Adipocyte (in vitro differentiated cells): ENCODE data around the gene GHR.
A peak's percentile ranks its signal among the peaks of the same experiment; 100 is the strongest.

Experiments
- DNase-seq: peaks from one replicate; pipeline ENCODE4 v3.0.0-alpha.2; 2015; ENCODE audit warnings: low read depth
- H3K27me3 ChIP-seq: replicated peaks from 2 replicates; pipeline ENCODE4 v1.7.0; 2013; ENCODE audit warnings: mild to moderate bottlenecking, low read length, moderate library complexity; ENCODE audit not compliant: control insufficient read depth, insufficient read depth
- H3K36me3 ChIP-seq: 2 replicates; pipeline ENCODE4 v1.7.0; 2013; ENCODE audit warnings: low read length, mild to moderate bottlenecking, moderate library complexity; ENCODE audit not compliant: control insufficient read depth, insufficient read depth, severe bottlenecking
- H3K4me1 ChIP-seq: 2 replicates; pipeline ENCODE4 v1.7.0; 2013; ENCODE audit warnings: mild to moderate bottlenecking, low read length, moderate library complexity; ENCODE audit not compliant: control insufficient read depth, insufficient read depth
- H3K4me3 ChIP-seq: 2 replicates; pipeline ENCODE4 v1.7.0; 2013; ENCODE audit warnings: mild to moderate bottlenecking, low read length, moderate library complexity
- H3K9ac ChIP-seq: 2 replicates; pipeline ENCODE4 v1.7.0; 2013; ENCODE audit warnings: mild to moderate bottlenecking, low read length, moderate library complexity
- H3K9me3 ChIP-seq: 2 replicates; pipeline ENCODE4 v1.7.0; 2013; ENCODE audit warnings: mild to moderate bottlenecking, low read length, moderate library complexity; ENCODE audit not compliant: control insufficient read depth

GHR gene

DNA sequence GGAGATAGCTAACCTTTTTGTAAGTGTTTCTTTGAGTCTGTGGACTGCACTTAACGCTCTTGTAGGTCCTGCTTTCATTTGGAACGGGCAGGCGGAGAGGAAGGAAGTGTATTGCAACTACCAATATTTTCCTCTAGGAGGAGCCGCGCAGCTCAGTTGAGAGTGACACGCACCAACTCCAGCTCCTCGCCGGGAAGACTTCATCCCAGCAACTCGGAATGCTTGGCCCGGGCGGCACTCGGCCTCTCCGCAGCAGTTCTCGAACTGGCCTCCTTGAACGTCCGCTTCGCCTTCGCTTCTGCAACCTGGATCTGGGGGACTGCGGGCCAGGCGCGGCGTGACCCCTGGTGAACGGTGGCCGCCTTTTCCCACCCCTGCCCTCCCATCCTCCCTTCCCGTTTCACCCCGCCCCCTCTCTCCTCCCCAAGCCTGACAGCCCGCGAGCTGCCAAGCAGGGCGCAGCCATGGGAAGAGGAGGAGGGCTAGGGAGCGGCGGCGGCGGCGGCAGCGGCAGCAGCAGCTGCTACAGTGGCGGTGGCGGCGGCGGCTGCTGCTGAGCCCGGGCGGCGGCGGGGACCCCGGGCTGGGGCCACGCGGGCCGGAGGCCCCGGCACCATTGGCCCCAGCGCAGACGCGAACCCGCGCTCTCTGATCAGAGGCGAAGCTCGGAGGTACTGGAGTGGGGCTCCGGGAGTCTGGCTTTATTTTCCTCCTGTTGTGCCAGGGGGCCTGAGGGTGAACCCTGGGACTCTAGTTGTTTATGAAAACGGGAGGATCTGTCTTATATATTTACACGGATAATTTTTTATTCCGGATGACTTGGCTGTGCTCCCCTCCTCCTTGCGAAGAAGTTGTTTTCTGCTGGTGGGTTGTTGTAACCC is at the start of gene GHR:
Gene GHR, plus strand, starts transcription at position 155 of the 881 bp plus-strand sequence. CDS start 142,436 bp downstream, outside the sequence.
- H3K9me3 ChIP-seq = no peaks in the 10 kb centered on the region

DNA sequence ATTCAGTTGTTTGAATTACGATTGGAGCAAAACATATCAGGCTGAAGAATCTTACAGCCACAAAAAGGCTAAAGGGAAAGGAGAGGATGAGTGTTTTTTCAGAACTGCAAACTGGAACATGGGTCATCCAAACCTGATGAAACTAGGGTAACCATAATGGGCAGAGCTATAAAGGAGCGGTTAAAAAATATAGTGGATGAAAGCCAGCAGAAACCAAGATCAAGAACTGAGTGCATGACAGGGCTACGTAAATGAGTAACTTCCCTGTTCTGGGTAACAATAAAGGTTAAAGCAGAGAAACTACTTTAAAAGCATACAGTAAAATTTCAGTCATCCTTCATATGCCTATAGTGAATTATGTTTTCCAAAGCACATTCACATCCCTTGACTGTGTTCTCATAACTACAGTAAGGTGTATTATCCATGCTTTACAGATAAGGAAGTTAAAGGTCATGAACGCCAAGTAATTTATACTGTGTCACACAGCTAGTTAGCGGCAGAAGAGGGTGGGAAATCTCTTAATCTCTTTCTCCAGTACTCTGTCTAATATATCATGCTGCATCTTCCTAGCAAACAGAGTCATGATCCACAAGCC is 48.5 kb upstream of the GHR start:
- Histone ChIP-seq H3K36me3 (no peaks in the 10 kb centered on the region), H3K4me3 (no peak overlapping the region)
- DNase-seq = no peak

More for the DNA sequence above, at the start of gene GHR:
- H3K36me3 ChIP-seq = no peaks in the 10 kb centered on the region
- peaks cover 16% of the 10 kb centered on the region for H3K4me1 ChIP-seq
- H3K27me3 ChIP-seq = no peaks in the 10 kb centered on the region
- DNase-seq = peak; percentile 96
- peak within 1 kb of the TSS; percentile 94 for H3K9ac ChIP-seq
- peak within 1 kb of the TSS; percentile 87 for H3K4me3 ChIP-seq

GRCh38 chr5:42377496-42377895 is 45.7 kb upstream of the GHR start:
- Histone ChIP-seq H3K4me1 (peaks cover 28% of the 10 kb centered on the region), H3K9ac (no peak overlapping the region), H3K27me3 (no peaks in the 10 kb centered on the region), H3K4me3 (no peak overlapping the region), H3K36me3 (no peaks in the 10 kb centered on the region), H3K9me3 (no peaks in the 10 kb centered on the region)
- no peak for DNase-seq

More for the DNA sequence above, 48.5 kb upstream of the GHR start:
- Histone ChIP-seq H3K9ac (no peak overlapping the region), H3K4me1 (peaks cover 28% of the 10 kb centered on the region), H3K27me3 (no peaks in the 10 kb centered on the region), H3K9me3 (no peaks in the 10 kb centered on the region)

GRCh38 chr5:42381973-42382372 is 41.3 kb upstream of the GHR start:
- H3K4me1 ChIP-seq = peaks cover 11% of the 10 kb centered on the region
- DNase-seq = no peak
- no peaks in the 10 kb centered on the region for H3K27me3 ChIP-seq
- no peaks in the 10 kb centered on the region for H3K36me3 ChIP-seq
- H3K9me3 ChIP-seq = peaks cover 4% of the 10 kb centered on the region
- no peak overlapping the region for H3K4me3 ChIP-seq
- H3K9ac ChIP-seq = no peak overlapping the region

DNA sequence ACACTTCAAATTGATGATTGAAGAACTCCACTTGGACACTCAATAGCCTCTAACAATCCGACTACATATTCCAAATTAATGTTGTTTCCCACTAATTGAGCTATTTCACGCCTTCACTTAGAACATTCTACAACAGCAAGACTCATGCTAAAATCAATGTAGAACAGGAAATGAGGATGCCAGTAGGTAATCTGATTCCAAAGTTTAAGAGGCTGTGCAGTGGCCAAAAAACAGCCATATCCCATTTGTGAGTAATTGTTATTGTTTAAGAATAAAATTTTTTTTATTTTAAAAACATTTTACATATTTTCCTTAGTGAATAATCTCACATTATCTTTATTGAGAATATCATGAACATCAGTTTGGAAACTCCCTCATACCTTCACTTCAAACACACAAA is 35.7 kb upstream of the GHR start:
- Histone ChIP-seq H3K9ac (no peak overlapping the region), H3K36me3 (no peaks in the 10 kb centered on the region), H3K27me3 (no peaks in the 10 kb centered on the region), H3K9me3 (peaks cover 7% of the 10 kb centered on the region), H3K4me3 (no peak overlapping the region), H3K4me1 (peaks cover 4% of the 10 kb centered on the region)
- no peak for DNase-seq

DNA sequence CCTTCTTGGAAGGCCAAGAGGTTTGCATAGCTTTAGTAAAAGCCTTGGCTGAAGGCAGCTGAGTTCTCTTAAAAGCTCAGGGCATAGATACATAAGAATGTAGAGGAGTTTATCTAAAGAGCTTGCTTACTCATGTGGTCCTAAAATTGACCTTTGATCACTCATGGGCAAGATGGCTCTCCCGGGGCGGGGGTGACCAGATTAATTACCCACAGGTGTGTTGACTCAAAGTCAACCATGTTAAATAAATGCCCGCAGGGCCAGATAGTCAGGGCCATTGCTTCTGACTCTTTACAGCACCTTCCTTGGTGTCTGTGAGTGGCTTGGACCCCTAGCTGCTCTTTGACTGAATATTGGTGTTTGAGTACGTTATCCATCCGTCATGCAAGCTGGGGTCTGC is 33.1 kb upstream of the GHR start:
- Histone ChIP-seq H3K9ac (no peak overlapping the region), H3K36me3 (no peaks in the 10 kb centered on the region), H3K4me3 (no peak overlapping the region), H3K9me3 (peaks cover 13% of the 10 kb centered on the region), H3K4me1 (peaks cover 4% of the 10 kb centered on the region), H3K27me3 (no peaks in the 10 kb centered on the region)
- no peak for DNase-seq

- H3K4me1 ChIP-seq = peaks cover 1% of the 10 kb centered on the region
- no peak overlapping the region for H3K4me3 ChIP-seq
- no peak for DNase-seq
- no peaks in the 10 kb centered on the region for H3K27me3 ChIP-seq
- no peak overlapping the region for H3K9ac ChIP-seq
- H3K36me3 ChIP-seq = no peaks in the 10 kb centered on the region
- peaks cover 13% of the 10 kb centered on the region for H3K9me3 ChIP-seq
Observed at GRCh38 chr5:42392917-42393316, 30.3 kb upstream of the GHR start.

DNA sequence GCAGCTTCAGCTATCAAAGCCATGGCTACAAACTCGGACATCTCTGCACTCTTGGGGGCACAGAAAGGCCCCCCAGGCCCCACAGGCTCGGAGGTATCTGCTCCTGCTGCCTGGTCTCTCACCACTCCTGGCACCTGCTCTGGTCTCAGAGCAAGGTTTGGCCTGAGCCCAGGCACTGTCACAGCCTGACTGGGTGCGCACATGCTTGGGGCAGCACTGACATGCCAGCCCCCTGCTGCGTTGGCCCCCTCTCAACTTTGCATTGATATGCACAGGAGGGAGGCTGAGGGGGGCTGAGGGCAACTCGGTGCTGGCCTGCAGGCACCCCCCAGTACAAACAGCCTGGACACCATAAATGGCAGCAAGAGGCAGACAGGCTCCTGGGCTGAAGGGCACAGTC is 27.1 kb upstream of the GHR start:
- H3K27me3 ChIP-seq = peaks cover 7% of the 10 kb centered on the region
- DNase-seq = no peak

GRCh38 chr5:42397267-42397666 is 26.0 kb upstream of the GHR start:
- Histone ChIP-seq H3K27me3 (peaks cover 7% of the 10 kb centered on the region), H3K36me3 (no peaks in the 10 kb centered on the region), H3K9me3 (peaks cover 13% of the 10 kb centered on the region), H3K4me1 (no peaks in the 10 kb centered on the region), H3K9ac (no peak overlapping the region), H3K4me3 (no peak overlapping the region)
- DNase-seq = no peak

More for the DNA sequence above, 27.1 kb upstream of the GHR start:
- H3K4me1 ChIP-seq = no peaks in the 10 kb centered on the region
- no peak overlapping the region for H3K9ac ChIP-seq
- H3K9me3 ChIP-seq = peaks cover 13% of the 10 kb centered on the region
- H3K36me3 ChIP-seq = no peaks in the 10 kb centered on the region
- no peak overlapping the region for H3K4me3 ChIP-seq

GRCh38 chr5:42399702-42400101 is 23.5 kb upstream of the GHR start:
- no peak overlapping the region for H3K9ac ChIP-seq
- DNase-seq = no peak
- H3K9me3 ChIP-seq = no peaks in the 10 kb centered on the region
- H3K36me3 ChIP-seq = no peaks in the 10 kb centered on the region
- H3K4me1 ChIP-seq = peaks cover 8% of the 10 kb centered on the region
- peaks cover 7% of the 10 kb centered on the region for H3K27me3 ChIP-seq
- H3K4me3 ChIP-seq = no peak overlapping the region

GRCh38 chr5:42400474-42400873 is 22.8 kb upstream of the GHR start:
- H3K9me3 ChIP-seq = no peaks in the 10 kb centered on the region
- DNase-seq = no peak
- H3K36me3 ChIP-seq = no peaks in the 10 kb centered on the region
- H3K9ac ChIP-seq = no peak overlapping the region
- peaks cover 12% of the 10 kb centered on the region for H3K4me1 ChIP-seq
- peaks cover 7% of the 10 kb centered on the region for H3K27me3 ChIP-seq
- H3K4me3 ChIP-seq = no peak overlapping the region
